Mammary epithelial cell (primary cell): ENCODE data around the gene BCAS2.

ENCODE experiments used
- CTCF ChIP-seq, 2 donors: IDR thresholded peaks in 1 of 2; conservative IDR thresholded peaks in 1 of 2; 2 replicates each; pipeline ENCODE4 v1.5.1; 2011 to 2012; ENCODE audit warnings: inconsistent platforms in 2 of 2, low read length in 2 of 2, mild to moderate bottlenecking in 2 of 2, control low read depth in 1 of 2, low read depth in 1 of 2; ENCODE audit not compliant: insufficient read depth in 1 of 2; ENCODE audit errors: extremely low read depth in 1 of 2
- EZH2 ChIP-seq: IDR thresholded peaks from 2 replicates; pipeline ENCODE4 v1.6.1; 2012; ENCODE audit warnings: low read length, inconsistent platforms, borderline replicate concordance

- TF ChIP-seq CTCF (conservative IDR thresholded peaks at IDR 0.05 in 1 of 2, IDR thresholded peaks at IDR 0.05 in 1 of 2; ENCODE audit: extremely low read depth in 1 of 2, insufficient read depth in 1 of 2, low read depth in 1 of 2, low read length in 2 of 2): no peak
- no peak for TF ChIP-seq EZH2
Observed at GRCh38 chr1:114561333-114561732, 20.1 kb downstream of the BCAS2 start.
